ENCODE results near the gene CLEC11A. TPM values are rescaled to one million over a fixed set of nuclear protein-coding genes. Genes with fewer than 3 reads are reported as not detected.

CLEC11A gene
- total and polyA plus RNA-seq, 9 of the 15 experiments (the other 6 are each of a cell fraction or from before 2014, with no cell fraction given), result 0.39 to 43.9 (median 3.4) TPM

DNA sequence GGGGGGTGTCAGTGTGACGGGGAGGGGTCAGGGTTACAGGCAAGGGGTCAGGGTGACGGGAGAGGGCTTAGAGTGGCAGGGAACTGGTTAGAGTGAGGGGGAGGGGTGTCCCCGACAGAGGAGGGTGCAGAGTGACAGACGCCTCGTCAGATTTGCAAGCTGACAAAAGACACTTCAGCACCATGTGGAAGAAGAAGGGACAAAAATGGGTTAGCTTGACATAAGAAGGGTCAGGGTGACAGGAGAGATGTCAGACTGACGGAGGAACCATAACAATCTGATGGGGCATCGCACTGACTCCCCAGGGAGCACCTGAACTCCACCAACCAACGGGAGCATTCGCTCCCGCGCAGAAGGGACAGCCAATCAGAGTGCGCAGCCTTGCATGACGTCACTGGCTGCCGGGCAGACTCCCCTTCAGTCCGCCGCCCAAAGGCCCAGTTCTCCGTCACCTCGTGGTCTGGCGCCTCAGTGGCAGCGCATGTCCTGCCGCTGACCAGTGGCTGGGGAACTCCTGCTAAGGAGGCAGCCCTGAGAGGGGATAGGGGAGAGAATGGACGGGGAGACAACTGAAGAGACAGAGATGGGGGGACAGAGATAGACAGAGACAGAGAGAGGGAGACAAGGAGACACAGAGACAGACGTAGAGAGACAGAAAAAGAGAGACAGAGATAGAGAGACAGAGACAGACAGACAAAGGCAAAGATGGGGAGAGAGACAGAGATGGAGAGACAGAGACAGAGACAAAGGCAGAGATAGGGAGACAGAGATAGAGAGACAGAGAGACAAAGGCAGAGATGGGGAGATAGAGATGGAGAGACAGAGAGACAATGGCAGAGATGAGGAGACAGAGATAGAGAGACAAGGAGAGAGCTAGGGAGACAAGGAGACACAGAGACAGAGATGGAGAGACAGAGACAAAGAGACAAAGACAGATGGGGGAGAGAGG is 43.7 kb upstream of the CLEC11A start (continued):
- TF ChIP-seq, protein P1, sequence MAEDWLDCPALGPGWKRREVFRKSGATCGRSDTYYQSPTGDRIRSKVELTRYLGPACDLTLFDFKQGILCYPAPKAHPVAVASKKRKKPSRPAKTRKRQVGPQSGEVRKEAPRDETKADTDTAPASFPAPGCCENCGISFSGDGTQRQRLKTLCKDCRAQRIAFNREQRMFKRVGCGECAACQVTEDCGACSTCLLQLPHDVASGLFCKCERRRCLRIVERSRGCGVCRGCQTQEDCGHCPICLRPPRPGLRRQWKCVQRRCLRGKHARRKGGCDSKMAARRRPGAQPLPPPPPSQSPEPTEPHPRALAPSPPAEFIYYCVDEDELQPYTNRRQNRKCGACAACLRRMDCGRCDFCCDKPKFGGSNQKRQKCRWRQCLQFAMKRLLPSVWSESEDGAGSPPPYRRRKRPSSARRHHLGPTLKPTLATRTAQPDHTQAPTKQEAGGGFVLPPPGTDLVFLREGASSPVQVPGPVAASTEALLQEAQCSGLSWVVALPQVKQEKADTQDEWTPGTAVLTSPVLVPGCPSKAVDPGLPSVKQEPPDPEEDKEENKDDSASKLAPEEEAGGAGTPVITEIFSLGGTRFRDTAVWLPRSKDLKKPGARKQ (CRISPR knock-in tag; IDR thresholded peaks at IDR 0.05), result no peak
- TF ChIP-seq ZNF780A (CRISPR knock-in tag; IDR thresholded peaks at IDR 0.05), result no peak
- TF ChIP-seq, protein P2, sequence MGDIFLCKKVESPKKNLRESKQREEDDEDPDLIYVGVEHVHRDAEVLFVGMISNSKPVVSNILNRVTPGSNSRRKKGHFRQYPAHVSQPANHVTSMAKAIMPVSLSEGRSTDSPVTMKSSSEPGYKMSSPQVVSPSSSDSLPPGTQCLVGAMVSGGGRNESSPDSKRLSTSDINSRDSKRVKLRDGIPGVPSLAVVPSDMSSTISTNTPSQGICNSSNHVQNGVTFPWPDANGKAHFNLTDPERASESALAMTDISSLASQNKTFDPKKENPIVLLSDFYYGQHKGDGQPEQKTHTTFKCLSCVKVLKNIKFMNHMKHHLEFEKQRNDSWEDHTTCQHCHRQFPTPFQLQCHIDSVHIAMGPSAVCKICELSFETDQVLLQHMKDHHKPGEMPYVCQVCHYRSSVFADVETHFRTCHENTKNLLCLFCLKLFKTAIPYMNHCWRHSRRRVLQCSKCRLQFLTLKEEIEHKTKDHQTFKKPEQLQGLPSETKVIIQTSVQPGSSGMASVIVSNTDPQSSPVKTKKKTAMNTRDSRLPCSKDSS (IDR thresholded peaks at IDR 0.05; ENCODE audit: low read depth, partially characterized antibody), result peak; percentile 39
- TF ChIP-seq HNRNPK (IDR thresholded peaks at IDR 0.05; ENCODE audit: low read depth, low read length, poor library complexity, severe bottlenecking), result no peak
- TF ChIP-seq, protein P3, sequence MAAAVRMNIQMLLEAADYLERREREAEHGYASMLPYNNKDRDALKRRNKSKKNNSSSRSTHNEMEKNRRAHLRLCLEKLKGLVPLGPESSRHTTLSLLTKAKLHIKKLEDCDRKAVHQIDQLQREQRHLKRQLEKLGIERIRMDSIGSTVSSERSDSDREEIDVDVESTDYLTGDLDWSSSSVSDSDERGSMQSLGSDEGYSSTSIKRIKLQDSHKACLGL (CRISPR knock-in tag; IDR thresholded peaks at IDR 0.05; ENCODE audit: borderline replicate concordance, poor library complexity, severe bottlenecking), result no peak
- TF ChIP-seq ZNF695 (CRISPR knock-in tag; IDR thresholded peaks at IDR 0.05), result no peak
- TF ChIP-seq, protein P4, sequence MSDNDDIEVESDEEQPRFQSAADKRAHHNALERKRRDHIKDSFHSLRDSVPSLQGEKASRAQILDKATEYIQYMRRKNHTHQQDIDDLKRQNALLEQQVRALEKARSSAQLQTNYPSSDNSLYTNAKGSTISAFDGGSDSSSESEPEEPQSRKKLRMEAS (CRISPR knock-in tag; IDR thresholded peaks at IDR 0.05), result peak; percentile 93
- no peak for TF ChIP-seq THAP12 (CRISPR knock-in tag; IDR thresholded peaks at IDR 0.05)
- no peak for TF ChIP-seq ZNF175 (CRISPR knock-in tag; IDR thresholded peaks at IDR 0.05; ENCODE audit: low read depth)
- TF ChIP-seq NFYB (IDR thresholded peaks at IDR 0.05; ENCODE audit: extremely low read depth, insufficient read length), result peak; percentile 99
- 0 out of 2 replicates have a peak, but pooled peaks have one; percentile 15 for TF ChIP-seq ZBTB33 (CRISPR knock-in tag; IDR thresholded peaks at IDR 0.05)
- no peak for TF ChIP-seq FOXA1 (IDR thresholded peaks at IDR 0.05; ENCODE audit: borderline replicate concordance)
- TF ChIP-seq ZBED1 (IDR thresholded peaks at IDR 0.05), result no peak
- TF ChIP-seq MNT (conservative IDR thresholded peaks at IDR 0.05), result peak in 1 of 2 experiments; percentile 65; a peak in 1 of 4 replicates
- TF ChIP-seq ZNF282 (CRISPR knock-in tag; IDR thresholded peaks at IDR 0.05), result no peak
